H9 (cell line): ENCODE results near the gene LAIR1. TPM values are rescaled to one million over a fixed set of nuclear protein-coding genes. Genes with fewer than 3 reads are reported as not detected.

ENCODE experiments used
- DNase-seq: peaks from one replicate; pipeline ENCODE4 v3.0.0-alpha.2; 2017
- H2AFZ ChIP-seq: one replicate; pipeline ENCODE4 v1.6.1; 2013; ENCODE audit warnings: mild to moderate bottlenecking, low read length, control low read depth, moderate library complexity
- H2AK5ac ChIP-seq: 2 replicates; pipeline ENCODE4 v1.6.1; 2013; ENCODE audit warnings: low read length, control low read depth, mixed read lengths; ENCODE audit not compliant: insufficient read length
- H2BK120ac ChIP-seq: one replicate; pipeline ENCODE4 v1.6.1; 2013; ENCODE audit warnings: low read depth, mild to moderate bottlenecking, low read length, control low read depth, inconsistent platforms; ENCODE audit not compliant: poor library complexity, severe bottlenecking
- H2BK12ac ChIP-seq: 2 replicates; pipeline ENCODE4 v1.6.1; 2013; ENCODE audit warnings: low read length, control low read depth, mixed read lengths, low read depth; ENCODE audit not compliant: insufficient read length
- H2BK15ac ChIP-seq: 2 replicates; pipeline ENCODE4 v1.6.1; 2013; ENCODE audit warnings: low read depth, low read length, control low read depth
- H2BK20ac ChIP-seq: one replicate; pipeline ENCODE4 v1.6.1; 2013; ENCODE audit warnings: low read depth, mild to moderate bottlenecking, low read length, control low read depth, inconsistent platforms; ENCODE audit not compliant: poor library complexity, severe bottlenecking
- H2BK5ac ChIP-seq: 2 replicates; pipeline ENCODE4 v1.6.1; 2013; ENCODE audit warnings: low read length, control low read depth, mixed read lengths; ENCODE audit not compliant: insufficient read length
- H3K14ac ChIP-seq: 2 replicates; pipeline ENCODE4 v1.6.1; 2013; ENCODE audit warnings: low read length, control low read depth; ENCODE audit not compliant: insufficient read depth
- H3K18ac ChIP-seq: 2 replicates; pipeline ENCODE4 v1.6.1; 2013; ENCODE audit warnings: low read depth, mild to moderate bottlenecking, mixed read lengths, low read length, control low read depth; ENCODE audit not compliant: insufficient read length
- H3K23ac ChIP-seq: 2 replicates; pipeline ENCODE4 v1.6.1; 2013; ENCODE audit warnings: low read length, control low read depth, mixed read lengths, low read depth; ENCODE audit not compliant: insufficient read length
- H3K23me2 ChIP-seq: 2 replicates; pipeline ENCODE4 v1.6.1; 2013; ENCODE audit warnings: low read depth, mild to moderate bottlenecking, mixed read lengths, low read length, control low read depth; ENCODE audit not compliant: insufficient read length, poor library complexity, severe bottlenecking
- H3K27ac ChIP-seq: 2 replicates; pipeline ENCODE4 v1.5.1; 2013; ENCODE audit warnings: low read length, control low read depth, mixed read lengths, low read depth; ENCODE audit not compliant: insufficient read length
- H3K27me3 ChIP-seq: 2 replicates; pipeline ENCODE4 v1.6.1; 2013; ENCODE audit warnings: low read length, control low read depth, inconsistent platforms; ENCODE audit not compliant: insufficient read depth
- H3K4ac ChIP-seq: 2 replicates; pipeline ENCODE4 v1.6.1; 2013; ENCODE audit warnings: low read depth, mild to moderate bottlenecking, control low read depth, inconsistent platforms, low read length, moderate library complexity
- H3K4me1 ChIP-seq: 2 replicates; pipeline ENCODE4 v1.6.1; 2013; ENCODE audit warnings: low read length, control low read depth, inconsistent platforms; ENCODE audit not compliant: insufficient read depth
- H3K4me2 ChIP-seq: 2 replicates; pipeline ENCODE4 v1.6.1; 2013; ENCODE audit warnings: low read length, control low read depth, mixed read lengths; ENCODE audit not compliant: insufficient read length, insufficient read depth
- H3K56ac ChIP-seq: 2 replicates; pipeline ENCODE4 v1.6.1; 2013; ENCODE audit warnings: low read depth, mild to moderate bottlenecking, mixed read lengths, low read length, control low read depth; ENCODE audit not compliant: insufficient read length
- H3K79me1 ChIP-seq: 2 replicates; pipeline ENCODE4 v1.6.1; 2013; ENCODE audit warnings: low read depth, mild to moderate bottlenecking, moderate library complexity, low read length, control low read depth, inconsistent platforms; ENCODE audit not compliant: insufficient read depth, poor library complexity, severe bottlenecking
- H3K79me2 ChIP-seq: 2 replicates; pipeline ENCODE4 v1.6.1; 2013; ENCODE audit warnings: low read length, control low read depth, inconsistent platforms; ENCODE audit not compliant: insufficient read depth
- H3K9ac ChIP-seq: 2 replicates; pipeline ENCODE4 v1.6.1; 2013; ENCODE audit warnings: low read length, control low read depth, mixed read lengths; ENCODE audit not compliant: insufficient read length; ENCODE audit errors: extremely low read depth
- H3K9me3 ChIP-seq: one replicate; pipeline ENCODE4 v1.6.1; 2013; ENCODE audit warnings: low read depth, low read length, inconsistent platforms; ENCODE audit not compliant: control insufficient read depth
- H3T11ph ChIP-seq: one replicate; pipeline ENCODE4 v1.6.1; 2013; ENCODE audit warnings: mild to moderate bottlenecking, low read length, control low read depth, inconsistent platforms
- H4K20me1 ChIP-seq: one replicate; pipeline ENCODE4 v1.6.1; 2013; ENCODE audit not compliant: control insufficient read depth, insufficient read length, insufficient read depth
- H4K5ac ChIP-seq: 2 replicates; pipeline ENCODE4 v1.6.1; 2013; ENCODE audit warnings: low read depth, mild to moderate bottlenecking, mixed read lengths, low read length, control low read depth; ENCODE audit not compliant: insufficient read length
- H4K8ac ChIP-seq: replicated peaks from 2 replicates; pipeline ENCODE4 v1.6.1; 2013; ENCODE audit warnings: low read length, control low read depth, mixed read lengths, low read depth; ENCODE audit not compliant: insufficient read length
- H4K91ac ChIP-seq: 2 replicates; pipeline ENCODE4 v1.6.1; 2013; ENCODE audit warnings: low read depth, mild to moderate bottlenecking, moderate library complexity, mixed read lengths, low read length, control low read depth; ENCODE audit not compliant: insufficient read length
- H3K27ac Mint-ChIP-seq, 3 experiments: 2 replicates in 2 of 3; 3 replicates in 1 of 3; pipeline ENCODE4 v1.8.0; 2020 to 2021; ENCODE audit warnings: mixed read lengths in 3 of 3, mild to moderate bottlenecking in 1 of 3, moderate library complexity in 1 of 3
- H3K27me3 Mint-ChIP-seq: 2 replicates; pipeline ENCODE4 v1.8.0; 2021; ENCODE audit warnings: low read depth, mild to moderate bottlenecking, moderate library complexity, mixed read lengths
- H3K36me3 Mint-ChIP-seq, 3 experiments: 2 replicates in 2 of 3; 3 replicates in 1 of 3; pipeline ENCODE4 v1.8.0; 2020 to 2021; ENCODE audit warnings: low read depth in 3 of 3, mixed read lengths in 3 of 3; ENCODE audit not compliant: insufficient read depth in 1 of 3
- H3K4me1 Mint-ChIP-seq, 2 experiments: 2 replicates each; pipeline ENCODE4 v1.8.0; 2020; ENCODE audit warnings: mixed read lengths in 2 of 2
- H3K4me3 Mint-ChIP-seq, 2 experiments: 2 replicates in 1 of 2; 3 replicates in 1 of 2; pipeline ENCODE4 v1.8.0; 2020 to 2021; ENCODE audit warnings: mild to moderate bottlenecking in 2 of 2, mixed read lengths in 2 of 2, moderate library complexity in 1 of 2
- H3K9me3 Mint-ChIP-seq, 2 experiments: 2 replicates in 1 of 2; 3 replicates in 1 of 2; pipeline ENCODE4 v1.8.0; 2020; ENCODE audit warnings: mild to moderate bottlenecking in 2 of 2, mixed read lengths in 2 of 2, moderate library complexity in 1 of 2
- WGBS: extraction: QIAGEN DNeasy Blood & Tissue Kit; methylation state at CpG from one replicate; pipeline ENCODE4 v1.1.7; 2013; ENCODE audit warnings: missing lambda C conversion rate, low lambda C conversion rate, mixed read lengths; ENCODE audit not compliant: insufficient read length; ENCODE audit errors: extremely low coverage; 5-methylcytosine and 5-hydroxymethylcytosine counted together
- total RNA-seq: library from RNA; stranded (reverse); gene quantifications from 2 replicates; pipeline ENCODE4 v1.2.1, GENCODE V29; 2021
- TF ChIP-seq, protein P1 (sequence below): fragments of 200-600 bp; sonication (generic); conservative IDR thresholded peaks from 3 replicates; pipeline ENCODE4 v1.8.0; 2021; ENCODE audit warnings: antibody characterized with exemption, mild to moderate bottlenecking

Gene LAIR1
- total RNA-seq, 1 experiment from 2014 or later: not detected

DNA sequence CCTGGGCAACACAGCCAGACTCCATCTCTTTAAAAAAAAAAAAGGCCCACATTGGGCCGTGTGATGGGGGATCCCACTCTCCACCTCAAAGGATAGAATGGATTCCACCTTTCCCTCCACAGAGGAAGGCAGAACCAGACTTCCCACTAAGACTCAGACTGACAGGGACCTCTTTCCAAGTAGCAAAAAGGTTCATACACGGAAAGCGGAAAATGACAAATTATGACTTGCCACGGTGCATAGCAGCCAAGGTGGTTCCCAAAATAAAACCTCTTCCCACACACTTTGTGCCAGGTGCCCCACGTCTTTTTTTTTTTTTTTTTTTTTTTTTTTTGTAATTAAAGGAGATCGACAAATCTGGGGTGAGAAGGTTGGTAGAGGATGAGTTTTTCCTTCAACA is 36.2 kb upstream of the LAIR1 start:
- H3K4me2 ChIP-seq: no peak overlapping the region
- H3K79me1 ChIP-seq: no peaks in the 10 kb centered on the region
- no peak overlapping the region for H3K14ac ChIP-seq
- no peak overlapping the region for H4K91ac ChIP-seq
- H3K4ac ChIP-seq: no peak overlapping the region
- no peak overlapping the region for H2AK5ac ChIP-seq
- no peak overlapping the region for H3K18ac ChIP-seq
- Mint-ChIP-seq H3K27me3 (peaks cover 56% of the 10 kb centered on the region), H3K4me3 (no peak overlapping the region), H3K9me3 (peaks cover 3 to 65% of the 10 kb centered on the region in 2 experiments), H3K4me1 (peaks cover 12 to 16% of the 10 kb centered on the region in 2 experiments), H3K36me3 (no peaks in the 10 kb centered on the region; a peak in 1 of 7 replicates), H3K27ac (no peak overlapping the region)
- no peak overlapping the region for H4K8ac ChIP-seq
- no peak overlapping the region for H3K56ac ChIP-seq
- H4K5ac ChIP-seq: no peak overlapping the region
- no peak for DNase-seq
- no peaks in the 10 kb centered on the region for H3K9me3 ChIP-seq
- H3K23ac ChIP-seq: no peak overlapping the region
- no peak overlapping the region for H3K9ac ChIP-seq
- H2BK15ac ChIP-seq: no peak overlapping the region
- no peak overlapping the region for H2BK12ac ChIP-seq
- H2BK120ac ChIP-seq: no peak overlapping the region
- WGBS: no CpG with 5 or more reads among the region's 6 CpGs
- H2BK5ac ChIP-seq: no peak overlapping the region
- H4K20me1 ChIP-seq: no peaks in the 10 kb centered on the region
- no peak overlapping the region for H3T11ph ChIP-seq
- no peaks in the 10 kb centered on the region for H3K27me3 ChIP-seq
- no peak overlapping the region for H3K27ac ChIP-seq
- no peaks in the 10 kb centered on the region for H3K23me2 ChIP-seq
- no peaks in the 10 kb centered on the region for H3K79me2 ChIP-seq
- no peaks in the 10 kb centered on the region for H3K4me1 ChIP-seq
- no peak overlapping the region for H2AFZ ChIP-seq
- TF ChIP-seq, protein P1, sequence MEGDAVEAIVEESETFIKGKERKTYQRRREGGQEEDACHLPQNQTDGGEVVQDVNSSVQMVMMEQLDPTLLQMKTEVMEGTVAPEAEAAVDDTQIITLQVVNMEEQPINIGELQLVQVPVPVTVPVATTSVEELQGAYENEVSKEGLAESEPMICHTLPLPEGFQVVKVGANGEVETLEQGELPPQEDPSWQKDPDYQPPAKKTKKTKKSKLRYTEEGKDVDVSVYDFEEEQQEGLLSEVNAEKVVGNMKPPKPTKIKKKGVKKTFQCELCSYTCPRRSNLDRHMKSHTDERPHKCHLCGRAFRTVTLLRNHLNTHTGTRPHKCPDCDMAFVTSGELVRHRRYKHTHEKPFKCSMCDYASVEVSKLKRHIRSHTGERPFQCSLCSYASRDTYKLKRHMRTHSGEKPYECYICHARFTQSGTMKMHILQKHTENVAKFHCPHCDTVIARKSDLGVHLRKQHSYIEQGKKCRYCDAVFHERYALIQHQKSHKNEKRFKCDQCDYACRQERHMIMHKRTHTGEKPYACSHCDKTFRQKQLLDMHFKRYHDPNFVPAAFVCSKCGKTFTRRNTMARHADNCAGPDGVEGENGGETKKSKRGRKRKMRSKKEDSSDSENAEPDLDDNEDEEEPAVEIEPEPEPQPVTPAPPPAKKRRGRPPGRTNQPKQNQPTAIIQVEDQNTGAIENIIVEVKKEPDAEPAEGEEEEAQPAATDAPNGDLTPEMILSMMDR: no peak
- no peak overlapping the region for H2BK20ac ChIP-seq
